Measurements from ENCODE around the gene GHRH. TPM values are rescaled to one million over a fixed set of nuclear protein-coding genes. Genes with fewer than 3 reads are reported as not detected.

The GHRH gene
- total RNA-seq: not detected in 2 replicates

- DNase-seq (ENCODE audit: low read depth): no peak
- no peak for TF ChIP-seq CTCF (conservative IDR thresholded peaks at IDR 0.05; ENCODE audit: low read depth, low read length)
Measured at GRCh38 chr20:37261714-37262113, at the start of gene GHRH. Gene GHRH, minus strand, starts transcription at chr20:37261814. Its CDS starts 4,925 bp downstream, at chr20:37256889.

GRCh38 chr20:37310951-37311350 lies 49.3 kb upstream of the GHRH start:
- no peak for DNase-seq (ENCODE audit: low read depth)
- H3K4me3 ChIP-seq (ENCODE audit: low read depth, low read length): no peak overlapping the region
- no peak for TF ChIP-seq CTCF (conservative IDR thresholded peaks at IDR 0.05; ENCODE audit: low read depth, low read length)

More at GRCh38 chr20:37261714-37262113, at the start of gene GHRH:
- H3K4me3 ChIP-seq (ENCODE audit: low read depth, low read length): no peak within 1 kb of the TSS

- no peak for DNase-seq (ENCODE audit: low read depth)
- no peak for TF ChIP-seq CTCF (conservative IDR thresholded peaks at IDR 0.05; ENCODE audit: low read depth, low read length)
- no peak overlapping the region for H3K4me3 ChIP-seq (ENCODE audit: low read depth, low read length)
Measured at GRCh38 chr20:37309936-37310590, 48.4 kb upstream of the GHRH start.

- H3K4me3 ChIP-seq (ENCODE audit: low read depth, low read length): no peak overlapping the region
- TF ChIP-seq CTCF (conservative IDR thresholded peaks at IDR 0.05; ENCODE audit: low read depth, low read length): no peak
- no peak for DNase-seq (ENCODE audit: low read depth)
Measured at GRCh38 chr20:37309290-37309689, 47.7 kb upstream of the GHRH start.

GRCh38 chr20:37308086-37309050 lies 46.8 kb upstream of the GHRH start:
- H3K4me3 ChIP-seq (ENCODE audit: low read depth, low read length): no peak overlapping the region
- no peak for DNase-seq (ENCODE audit: low read depth)

GRCh38 chr20:37305839-37306238 lies 44.2 kb upstream of the GHRH start:
- no peak overlapping the region for H3K4me3 ChIP-seq (ENCODE audit: low read depth, low read length)
- DNase-seq (ENCODE audit: low read depth): no peak
- TF ChIP-seq CTCF (conservative IDR thresholded peaks at IDR 0.05; ENCODE audit: low read depth, low read length): no peak

More at GRCh38 chr20:37308086-37309050, 46.8 kb upstream of the GHRH start:
- no peak for TF ChIP-seq CTCF (conservative IDR thresholded peaks at IDR 0.05; ENCODE audit: low read depth, low read length)

Data from epithelial cell of proximal tubule (primary cell).